Skeletal muscle tissue (tissue), 4 donors: ENCODE measurements around the gene ATP13A5. TPM values are rescaled to one million over a fixed set of nuclear protein-coding genes. Genes with fewer than 3 reads are reported as not detected.

Experiments used
- H3K27ac ChIP-seq: one replicate; pipeline ENCODE4 v1.7.0; 2013; ENCODE audit warnings: mild to moderate bottlenecking, low read depth, low read length, inconsistent platforms
- H3K27me3 ChIP-seq, 3 donors: one replicate each; pipeline ENCODE4 v1.7.0; 2013; ENCODE audit warnings: low read length in 3 of 3; ENCODE audit not compliant: control insufficient read depth in 3 of 3, insufficient read depth in 3 of 3
- H3K36me3 ChIP-seq, 3 donors: one replicate each; pipeline ENCODE4 v1.7.0; 2013; ENCODE audit warnings: low read length in 3 of 3; ENCODE audit not compliant: control insufficient read depth in 3 of 3, insufficient read depth in 3 of 3
- H3K4me1 ChIP-seq, 3 donors: one replicate each; pipeline ENCODE4 v1.7.0; 2013; ENCODE audit warnings: low read length in 3 of 3, mild to moderate bottlenecking in 3 of 3; ENCODE audit not compliant: control insufficient read depth in 3 of 3, insufficient read depth in 3 of 3
- H3K4me3 ChIP-seq, 3 donors: one replicate each; pipeline ENCODE4 v1.7.0; 2013; ENCODE audit warnings: low read length in 3 of 3
- H3K9ac ChIP-seq, 3 donors: one replicate each; pipeline ENCODE4 v1.7.0; 2013; ENCODE audit warnings: low read length in 3 of 3, mild to moderate bottlenecking in 3 of 3, moderate library complexity in 2 of 3, low read depth in 1 of 3
- H3K9me3 ChIP-seq, 3 donors: one replicate each; pipeline ENCODE4 v1.7.0; 2013; ENCODE audit warnings: low read length in 3 of 3; ENCODE audit not compliant: control insufficient read depth in 3 of 3
- total RNA-seq: library from RNA; depleted of rRNA; stranded (reverse); fragments of >200 nt; gene quantifications from one replicate; pipeline ENCODE4 v1.2.3, GENCODE V29; 2014
- donor health status: Osteomylitis.

ATP13A5 gene
- total RNA-seq, 1 donor from 2014 or later: not detected

DNA sequence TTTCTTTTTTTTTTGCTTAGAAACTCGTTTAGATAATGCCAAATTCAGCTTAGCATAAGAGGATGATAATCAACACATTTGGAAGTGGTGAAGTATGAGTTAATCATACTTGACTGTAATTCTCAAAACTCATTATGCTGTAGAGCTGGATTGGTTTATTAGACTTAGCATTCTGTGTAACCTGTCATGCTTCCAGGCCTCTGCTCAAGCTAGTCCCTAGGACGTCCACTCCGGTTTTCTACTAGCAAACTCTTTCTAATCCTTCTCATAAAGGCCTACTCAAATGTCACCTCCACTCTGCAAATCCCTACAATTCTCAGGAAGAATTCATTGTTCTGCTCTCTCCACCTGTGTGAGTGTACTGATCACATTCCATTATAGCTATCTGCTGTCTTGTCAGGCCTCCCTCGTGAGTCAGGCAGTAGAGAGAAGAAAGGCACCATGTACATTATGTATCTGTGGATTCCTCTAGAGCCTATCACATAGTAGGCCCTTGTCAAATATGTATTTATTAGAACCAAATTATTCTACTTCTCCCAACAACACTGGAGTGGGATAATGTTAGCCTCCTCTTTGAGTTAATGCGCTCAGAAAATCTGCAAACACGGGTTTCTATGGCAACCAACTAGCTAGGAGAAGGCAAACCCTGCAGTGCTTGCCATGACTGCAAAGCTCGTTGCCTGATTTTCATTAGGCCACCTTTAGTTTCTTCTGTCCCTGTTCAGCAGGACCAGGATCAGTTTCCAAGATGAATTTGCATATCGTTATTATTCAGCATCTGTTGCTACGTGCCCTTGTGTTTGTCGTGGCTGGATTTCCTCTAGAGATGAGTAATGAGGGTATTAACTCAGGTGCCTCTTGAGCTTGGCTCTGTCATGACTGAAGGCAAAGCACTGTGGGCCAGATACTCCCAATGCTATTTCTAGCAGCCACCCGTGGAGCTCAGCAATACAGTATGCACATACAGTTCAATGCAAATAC, 30.7 kb downstream of the ATP13A5 start:
- Histone ChIP-seq H3K9me3 (no peaks in the 10 kb centered on the region), H3K27me3 (no peaks in the 10 kb centered on the region), H3K36me3 (no peaks in the 10 kb centered on the region), H3K4me1 (no peaks in the 10 kb centered on the region), H3K4me3 (no peak overlapping the region), H3K9ac (no peak overlapping the region), H3K27ac (no peak overlapping the region)

DNA sequence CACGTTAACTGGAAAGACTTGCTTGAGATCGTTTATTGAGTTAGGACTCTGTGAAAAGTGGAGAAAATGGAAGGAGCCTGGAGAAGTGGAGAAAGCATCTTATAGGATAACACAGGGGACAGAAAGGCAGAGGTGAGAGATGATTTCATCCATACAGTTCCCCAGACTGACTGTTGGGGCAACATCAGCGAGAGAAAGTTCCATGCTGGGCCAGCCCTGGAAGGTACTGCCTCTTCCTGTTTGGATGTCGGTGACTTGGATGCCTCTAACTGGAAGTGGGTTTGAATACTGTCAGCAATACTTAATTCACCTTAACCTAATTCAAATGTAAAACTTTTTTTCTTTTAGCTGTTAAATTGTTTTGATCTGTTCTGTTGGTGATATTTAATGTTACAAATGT, 32.3 kb downstream of the ATP13A5 start:
- Histone ChIP-seq H3K9ac (no peak overlapping the region), H3K9me3 (no peaks in the 10 kb centered on the region), H3K27me3 (no peaks in the 10 kb centered on the region), H3K4me3 (no peak overlapping the region), H3K27ac (no peak overlapping the region), H3K36me3 (no peaks in the 10 kb centered on the region), H3K4me1 (no peaks in the 10 kb centered on the region)

DNA sequence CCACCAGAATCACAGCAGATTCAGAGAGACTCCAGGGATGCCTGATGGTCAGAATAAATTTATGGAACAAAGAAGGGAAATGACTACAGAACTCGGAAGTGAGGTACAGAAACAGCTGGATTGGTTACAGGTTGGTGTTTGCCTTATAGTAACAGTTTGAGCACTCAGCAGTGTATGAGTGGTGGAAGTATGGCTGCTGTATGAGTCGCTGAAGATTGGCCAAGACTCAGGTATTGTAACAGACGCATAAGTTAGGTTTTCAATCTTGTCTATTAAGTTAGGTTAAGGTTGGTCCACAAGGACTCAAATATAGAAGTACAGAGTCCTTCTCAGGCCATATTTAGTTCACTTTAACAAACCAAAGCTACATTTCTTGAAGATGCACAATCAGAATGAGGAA, 33.1 kb downstream of the ATP13A5 start:
- no peaks in the 10 kb centered on the region for H3K27me3 ChIP-seq
- no peaks in the 10 kb centered on the region for H3K4me1 ChIP-seq
- no peak overlapping the region for H3K9ac ChIP-seq
- no peaks in the 10 kb centered on the region for H3K9me3 ChIP-seq
- no peak overlapping the region for H3K27ac ChIP-seq
- no peak overlapping the region for H3K4me3 ChIP-seq
- no peaks in the 10 kb centered on the region for H3K36me3 ChIP-seq

DNA sequence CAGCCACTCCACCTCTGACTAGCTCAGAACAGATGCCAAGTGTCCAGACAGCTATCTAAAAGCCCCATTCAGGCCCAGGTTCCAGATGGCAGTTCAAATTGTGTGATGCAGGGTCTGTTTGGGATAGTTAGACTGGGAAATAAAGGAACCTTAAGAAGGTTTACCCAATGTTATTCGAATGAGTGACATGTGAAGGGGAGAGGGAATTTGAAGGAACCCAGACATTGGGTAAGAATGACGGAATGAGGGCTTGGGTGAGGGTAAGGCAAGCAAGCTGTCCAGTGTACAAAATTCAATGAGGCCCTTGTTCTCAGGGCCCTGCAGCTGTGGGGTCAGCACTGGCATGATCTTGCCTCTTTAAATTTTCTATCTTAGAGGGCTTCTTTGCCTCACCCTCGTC, 34.1 kb downstream of the ATP13A5 start:
- H3K36me3 ChIP-seq: no peaks in the 10 kb centered on the region
- H3K27me3 ChIP-seq: no peaks in the 10 kb centered on the region
- no peaks in the 10 kb centered on the region for H3K4me1 ChIP-seq
- no peak overlapping the region for H3K4me3 ChIP-seq
- no peak overlapping the region for H3K9ac ChIP-seq
- H3K27ac ChIP-seq: no peak overlapping the region
- no peaks in the 10 kb centered on the region for H3K9me3 ChIP-seq

DNA sequence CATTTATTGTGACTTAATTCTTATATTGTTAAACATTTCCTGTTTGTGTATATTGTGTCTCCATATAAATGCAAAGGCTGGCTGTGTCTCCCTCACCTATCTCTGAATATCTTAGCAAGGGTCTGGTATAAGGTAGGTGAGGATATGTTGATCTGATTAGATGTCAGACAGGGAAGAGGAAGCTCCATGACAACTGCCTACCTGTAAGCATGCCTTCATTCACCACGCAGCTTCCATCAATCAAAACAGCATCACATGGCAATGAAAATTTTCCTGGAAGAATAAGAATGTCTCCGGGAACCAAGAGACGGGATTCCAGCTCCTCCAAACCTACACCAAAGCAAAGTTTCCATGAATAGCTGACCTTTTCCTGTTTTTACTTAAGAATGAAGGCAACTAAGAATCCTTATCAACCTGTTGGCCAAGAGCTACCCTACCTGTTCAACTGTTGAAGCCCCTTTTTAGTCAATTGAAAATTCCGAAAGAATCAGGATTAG, 34.8 kb downstream of the ATP13A5 start:
- H3K27me3 ChIP-seq: no peaks in the 10 kb centered on the region
- no peak overlapping the region for H3K27ac ChIP-seq
- no peaks in the 10 kb centered on the region for H3K9me3 ChIP-seq
- H3K36me3 ChIP-seq: no peaks in the 10 kb centered on the region
- no peak overlapping the region for H3K9ac ChIP-seq
- no peaks in the 10 kb centered on the region for H3K4me1 ChIP-seq
- no peak overlapping the region for H3K4me3 ChIP-seq

DNA sequence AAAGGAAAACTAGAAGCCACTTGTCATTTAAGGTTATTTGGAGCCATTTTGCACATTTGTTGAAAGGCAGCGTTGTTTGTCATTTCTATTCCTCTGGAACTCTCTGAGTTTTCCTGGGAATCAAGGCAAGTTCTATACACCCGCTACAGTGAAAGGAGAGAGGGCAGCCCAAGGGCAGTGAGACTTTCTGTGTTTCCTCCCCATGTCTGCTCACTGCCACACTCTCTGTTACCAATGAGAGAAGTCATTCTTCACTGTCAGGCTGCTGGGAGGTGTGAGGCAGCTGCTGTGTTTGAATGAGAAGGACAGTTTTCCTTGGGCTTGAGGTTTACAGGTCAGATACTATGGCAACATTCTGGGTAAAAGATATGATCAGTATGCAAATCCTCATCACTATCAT, 36.0 kb downstream of the ATP13A5 start:
- H3K9me3 ChIP-seq: no peaks in the 10 kb centered on the region
- no peaks in the 10 kb centered on the region for H3K4me1 ChIP-seq
- no peaks in the 10 kb centered on the region for H3K36me3 ChIP-seq
- no peak overlapping the region for H3K9ac ChIP-seq
- H3K27me3 ChIP-seq: no peaks in the 10 kb centered on the region
- H3K4me3 ChIP-seq: no peak overlapping the region
- no peak overlapping the region for H3K27ac ChIP-seq

DNA sequence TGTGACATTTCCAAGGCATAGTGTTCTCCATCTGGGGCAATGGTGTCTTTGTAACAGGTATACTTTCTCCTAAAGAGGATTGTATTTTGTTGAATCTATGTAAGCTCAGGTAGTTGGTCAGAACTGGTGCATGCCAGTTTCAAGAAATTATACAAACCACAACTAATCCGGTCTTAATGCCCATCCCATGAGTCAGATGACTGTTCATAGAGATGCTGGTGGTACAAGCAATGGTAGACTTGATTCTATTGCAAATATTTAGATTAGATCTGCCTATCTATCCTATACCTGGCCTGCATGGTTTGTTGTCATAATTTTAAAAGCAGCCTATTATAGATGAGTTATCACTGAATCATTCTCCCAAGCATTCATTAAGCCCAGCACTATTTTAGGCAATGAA, 43.5 kb downstream of the ATP13A5 start:
- H3K4me1 ChIP-seq: no peaks in the 10 kb centered on the region
- no peaks in the 10 kb centered on the region for H3K36me3 ChIP-seq
- H3K27ac ChIP-seq: no peak overlapping the region
- no peak overlapping the region for H3K9ac ChIP-seq
- no peaks in the 10 kb centered on the region for H3K27me3 ChIP-seq
- no peaks in the 10 kb centered on the region for H3K9me3 ChIP-seq
- H3K4me3 ChIP-seq: no peak overlapping the region

DNA sequence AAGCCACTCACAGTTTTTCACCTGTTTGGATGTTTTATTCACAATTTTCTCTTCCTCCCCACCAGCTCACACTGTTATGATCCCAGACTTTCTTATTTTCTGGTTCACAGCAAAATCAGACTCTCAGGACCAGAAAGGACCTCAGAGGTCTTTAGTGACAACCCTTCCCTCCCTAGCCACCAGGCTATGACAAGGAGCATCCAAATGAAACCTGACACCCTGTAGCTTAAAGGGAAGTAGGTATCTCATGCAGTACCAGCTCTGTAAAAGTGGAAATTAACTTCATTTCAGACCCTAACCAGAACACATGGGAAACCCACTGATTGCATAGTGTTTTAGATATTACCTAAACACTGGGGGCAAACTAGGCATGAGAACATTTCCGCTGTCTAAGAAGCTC, 45.3 kb downstream of the ATP13A5 start:
- no peak overlapping the region for H3K9ac ChIP-seq
- H3K4me1 ChIP-seq: no peaks in the 10 kb centered on the region
- H3K4me3 ChIP-seq: no peak overlapping the region
- no peaks in the 10 kb centered on the region for H3K9me3 ChIP-seq
- no peaks in the 10 kb centered on the region for H3K27me3 ChIP-seq
- H3K36me3 ChIP-seq: no peaks in the 10 kb centered on the region
- H3K27ac ChIP-seq: no peak overlapping the region

DNA sequence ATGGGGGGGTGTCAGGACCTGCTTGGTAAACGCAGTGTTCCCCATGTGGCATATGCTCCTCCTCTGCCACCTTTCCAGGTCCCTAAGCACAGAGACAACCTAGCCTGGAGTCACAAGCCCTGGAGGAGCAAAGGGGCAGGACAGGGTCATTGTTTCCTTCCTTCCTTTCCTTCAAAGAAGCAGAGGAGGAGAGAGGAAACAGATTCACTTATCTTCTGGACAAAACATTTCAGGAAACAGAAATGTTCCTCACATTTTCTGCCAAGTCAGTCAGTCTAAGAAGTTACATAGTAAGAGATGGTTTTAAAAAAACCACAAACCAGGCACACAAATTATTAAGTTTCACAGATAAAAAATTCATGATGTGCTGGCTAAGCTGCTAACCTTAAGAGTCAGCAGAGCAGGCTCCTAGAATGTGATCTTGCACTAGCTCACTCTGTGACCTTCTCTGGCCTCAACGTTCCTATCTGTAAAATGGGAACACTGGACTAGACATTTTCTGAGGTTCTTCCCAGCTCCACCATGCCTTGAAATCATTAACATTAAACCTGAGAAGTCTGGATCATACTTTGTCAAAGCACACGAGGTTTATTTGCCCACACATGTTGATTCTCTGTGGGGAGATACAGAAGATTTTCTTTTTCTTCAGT, 47.9 kb downstream of the ATP13A5 start:
- no peak overlapping the region for H3K9ac ChIP-seq
- no peaks in the 10 kb centered on the region for H3K27me3 ChIP-seq
- no peaks in the 10 kb centered on the region for H3K4me1 ChIP-seq
- H3K27ac ChIP-seq: no peak overlapping the region
- no peak overlapping the region for H3K4me3 ChIP-seq
- no peaks in the 10 kb centered on the region for H3K36me3 ChIP-seq
- no peaks in the 10 kb centered on the region for H3K9me3 ChIP-seq

DNA sequence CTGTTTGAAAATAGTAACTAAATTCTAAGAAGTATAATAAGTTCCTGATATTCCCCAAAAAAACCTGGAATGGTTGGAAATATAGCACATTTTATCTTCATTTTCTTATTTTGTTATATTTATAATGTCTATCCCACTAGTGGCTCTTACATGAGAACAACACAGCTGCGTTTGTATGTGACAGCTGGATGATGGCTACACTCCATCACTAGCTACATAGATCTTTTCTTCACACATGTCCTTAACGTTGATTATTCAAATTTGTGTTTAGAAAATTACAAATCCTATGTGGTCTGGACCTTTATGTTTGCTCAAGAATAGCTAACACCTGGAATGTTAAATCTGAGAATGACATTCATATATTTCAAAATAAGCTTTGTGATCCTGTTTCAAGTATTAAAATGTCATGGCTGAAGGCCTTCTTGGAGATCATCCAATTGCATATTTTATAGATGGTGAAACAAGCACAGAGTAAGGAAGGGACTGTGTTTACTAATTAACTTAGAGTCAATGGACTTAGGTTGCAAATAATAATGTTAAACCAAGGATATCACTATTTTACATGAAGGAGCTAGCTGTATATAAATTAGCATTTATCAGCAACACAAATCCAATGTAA, 60.8 kb downstream of the ATP13A5 start:
- H3K9me3 ChIP-seq: no peaks in the 10 kb centered on the region
- H3K9ac ChIP-seq: no peak overlapping the region
- H3K27ac ChIP-seq: no peak overlapping the region
- H3K27me3 ChIP-seq: no peaks in the 10 kb centered on the region
- no peaks in the 10 kb centered on the region for H3K4me1 ChIP-seq
- no peak overlapping the region for H3K4me3 ChIP-seq
- H3K36me3 ChIP-seq: peaks cover 0 to 3% (median 0%) of the 10 kb centered on the region in 3 donors
